NOMO-1 (cell line): Measurements from ENCODE around the gene TADA3.

Experiments
- DNase-seq, 2 experiments: peaks; one replicate each; lab custom pipeline; 2025; ENCODE audit not compliant: unreplicated experiment in 2 of 2; lab: John Stamatoyannopoulos, UW

Gene TADA3

DNA sequence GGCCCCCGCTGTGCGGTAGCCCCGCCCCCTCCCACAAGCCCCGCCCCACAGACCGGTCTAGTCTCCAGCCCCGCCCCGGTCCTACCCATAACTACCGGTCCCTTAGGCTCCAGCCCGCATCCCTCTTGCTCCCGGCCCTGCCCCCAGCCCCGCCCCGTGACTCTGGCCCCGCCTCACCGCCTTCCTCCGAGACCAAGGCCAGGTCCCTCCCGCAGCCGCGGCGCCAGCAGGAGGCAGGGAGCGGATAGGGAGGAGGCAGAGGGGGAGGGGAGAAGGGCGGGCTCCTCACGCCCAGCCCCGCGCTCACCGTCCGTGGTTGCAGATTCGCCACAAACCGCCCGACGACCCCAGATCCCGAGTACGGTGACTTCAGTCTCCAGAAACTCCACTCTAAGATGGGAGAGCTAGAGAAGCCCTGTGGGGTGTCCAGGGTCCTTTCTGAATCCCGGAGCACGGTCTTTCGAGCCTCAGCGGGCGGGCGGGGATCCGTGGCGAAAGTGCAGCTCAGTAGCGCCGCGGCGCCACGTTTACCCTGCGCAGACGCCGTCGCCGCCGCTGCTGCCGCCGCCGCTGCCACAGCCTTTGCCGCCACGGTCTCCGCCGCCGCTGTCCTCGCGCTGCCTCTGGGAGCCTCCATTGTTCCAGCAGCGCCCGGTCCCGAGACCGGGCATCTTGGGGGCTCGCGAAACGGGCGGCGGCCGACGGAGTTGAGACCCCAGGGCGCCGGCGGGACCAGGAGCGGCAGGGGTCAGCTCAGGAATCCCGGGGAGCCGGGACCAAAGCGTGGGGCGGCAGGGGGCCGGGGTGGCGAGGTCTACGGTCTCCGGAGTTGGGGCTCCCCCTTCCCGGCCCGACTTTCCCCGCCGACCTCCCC lies 60.8 kb downstream of the TADA3 start, which contains the start of gene BRPF1:
BRPF1 (plus strand) TSS at position 530 of the 874 bp plus-strand sequence. CDS start 2,406 bp downstream, outside the sequence.
- peak; percentile 95 to 98 for DNase-seq

DNA sequence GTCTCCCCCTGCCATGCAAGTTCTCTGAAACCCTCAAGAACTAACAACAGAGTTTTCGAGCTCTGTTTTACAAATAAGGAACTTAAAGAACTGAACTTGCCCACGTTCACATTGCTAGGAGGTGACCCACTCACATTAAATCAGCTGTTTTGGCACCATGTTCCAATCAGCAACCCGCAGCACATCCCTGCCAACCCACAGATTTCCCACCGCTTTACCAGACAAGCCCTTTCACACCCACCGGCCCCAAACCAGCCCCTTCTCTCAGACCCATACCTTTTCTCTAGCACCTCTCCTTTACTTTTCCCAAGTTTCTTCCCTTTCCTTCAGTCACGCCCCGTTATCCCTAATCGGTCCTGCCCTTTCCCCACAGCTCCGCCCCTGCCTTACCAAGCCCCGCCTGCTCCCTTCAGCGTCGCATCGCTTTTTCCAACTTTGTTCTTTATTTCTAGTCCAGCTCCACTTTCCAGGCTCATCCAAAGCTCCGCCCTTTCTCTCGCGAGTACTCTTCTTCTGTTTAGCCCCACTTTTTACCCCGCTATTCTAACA lies 61.5 kb downstream of the TADA3 start:
- no peak for DNase-seq
